ENCODE measurements around the gene LUZP2.

Gene LUZP2

DNA sequence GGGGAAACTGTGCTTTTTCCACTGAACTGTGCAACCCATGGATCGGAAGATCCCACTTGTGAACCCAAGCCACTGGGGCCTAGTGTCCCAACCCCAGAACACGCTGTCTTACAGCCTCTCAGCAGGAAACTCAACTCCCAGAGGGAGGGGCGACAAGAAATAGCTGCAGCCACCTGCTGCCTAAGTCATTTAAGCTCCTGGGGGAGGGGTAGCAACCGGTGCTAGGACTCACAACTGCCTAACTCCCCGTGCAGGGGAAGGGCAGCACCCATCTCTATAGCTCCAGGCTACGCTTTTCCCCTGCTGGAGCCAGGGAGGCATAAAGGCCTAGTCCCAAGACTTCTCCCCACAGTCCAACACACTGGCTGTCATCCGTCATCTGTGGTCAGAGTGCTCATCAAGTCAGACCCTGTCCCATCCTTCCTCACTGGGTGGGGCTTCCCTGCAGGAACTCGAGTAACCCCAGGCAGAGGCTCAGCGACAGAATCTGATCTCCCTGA is 363.0 kb downstream of the LUZP2 start:
- ChIA-PET POLR2A (ENCODE audit: low non-redundant PET) (no interaction called here), CTCF (no interaction called here)
- DNase-seq (ENCODE audit: low spot score), result no peak
- TF ChIP-seq, protein P1, sequence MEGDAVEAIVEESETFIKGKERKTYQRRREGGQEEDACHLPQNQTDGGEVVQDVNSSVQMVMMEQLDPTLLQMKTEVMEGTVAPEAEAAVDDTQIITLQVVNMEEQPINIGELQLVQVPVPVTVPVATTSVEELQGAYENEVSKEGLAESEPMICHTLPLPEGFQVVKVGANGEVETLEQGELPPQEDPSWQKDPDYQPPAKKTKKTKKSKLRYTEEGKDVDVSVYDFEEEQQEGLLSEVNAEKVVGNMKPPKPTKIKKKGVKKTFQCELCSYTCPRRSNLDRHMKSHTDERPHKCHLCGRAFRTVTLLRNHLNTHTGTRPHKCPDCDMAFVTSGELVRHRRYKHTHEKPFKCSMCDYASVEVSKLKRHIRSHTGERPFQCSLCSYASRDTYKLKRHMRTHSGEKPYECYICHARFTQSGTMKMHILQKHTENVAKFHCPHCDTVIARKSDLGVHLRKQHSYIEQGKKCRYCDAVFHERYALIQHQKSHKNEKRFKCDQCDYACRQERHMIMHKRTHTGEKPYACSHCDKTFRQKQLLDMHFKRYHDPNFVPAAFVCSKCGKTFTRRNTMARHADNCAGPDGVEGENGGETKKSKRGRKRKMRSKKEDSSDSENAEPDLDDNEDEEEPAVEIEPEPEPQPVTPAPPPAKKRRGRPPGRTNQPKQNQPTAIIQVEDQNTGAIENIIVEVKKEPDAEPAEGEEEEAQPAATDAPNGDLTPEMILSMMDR (conservative IDR thresholded peaks at IDR 0.05; ENCODE audit: low read depth), result no peak
- H3K27ac ChIP-seq, result no peak overlapping the region

DNA sequence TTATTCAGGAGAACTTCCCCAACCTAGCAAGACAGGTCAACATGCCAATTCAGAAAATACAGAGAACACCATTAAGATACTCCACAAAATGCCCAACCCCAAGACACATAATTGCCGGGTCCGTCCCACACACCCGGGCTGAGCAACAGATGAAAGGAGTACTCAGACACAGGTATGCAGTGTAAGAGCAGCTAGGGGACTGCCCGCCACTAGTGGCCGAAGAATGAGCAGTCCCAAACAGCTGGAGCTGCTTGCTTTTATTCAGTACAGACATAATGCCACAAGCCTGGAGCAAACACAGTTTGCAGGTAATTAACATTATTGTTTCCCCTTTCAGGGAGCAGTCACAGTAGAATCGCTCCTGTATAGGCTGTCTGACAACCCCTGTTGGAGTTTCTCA is 364.6 kb downstream of the LUZP2 start:
- H3K27ac ChIP-seq, result no peak overlapping the region
- ChIA-PET CTCF (no interaction called here), POLR2A (ENCODE audit: low non-redundant PET) (no interaction called here)
- TF ChIP-seq, protein P1 (conservative IDR thresholded peaks at IDR 0.05; ENCODE audit: low read depth), result no peak
- DNase-seq (ENCODE audit: low spot score), result no peak

DNA sequence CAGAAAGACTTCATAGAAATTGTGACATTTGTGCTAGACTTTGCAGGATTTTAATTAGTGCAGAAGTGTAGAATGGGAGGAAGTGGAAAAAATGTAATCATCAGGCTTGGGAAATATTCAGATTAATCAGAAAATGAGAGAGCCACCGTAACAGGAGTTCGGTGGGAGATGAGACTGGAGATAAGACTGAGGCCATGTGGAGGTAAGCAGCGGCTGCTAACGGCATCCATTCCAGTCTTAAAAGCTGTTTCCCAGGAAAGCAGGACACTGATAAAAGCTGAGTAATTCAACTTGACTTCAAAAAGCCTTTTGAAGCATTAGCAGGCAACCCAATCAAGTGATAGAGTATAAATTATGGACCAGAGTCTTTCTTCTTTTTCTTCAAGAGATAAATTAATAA is 369.9 kb downstream of the LUZP2 start:
- CTCF ChIA-PET, result no interaction called here
- H3K27ac ChIP-seq, result no peak overlapping the region
- POLR2A ChIA-PET (ENCODE audit: low non-redundant PET), result no interaction called here
- TF ChIP-seq, protein P1 (conservative IDR thresholded peaks at IDR 0.05; ENCODE audit: low read depth), result no peak
- no peak for DNase-seq (ENCODE audit: low spot score)

DNA sequence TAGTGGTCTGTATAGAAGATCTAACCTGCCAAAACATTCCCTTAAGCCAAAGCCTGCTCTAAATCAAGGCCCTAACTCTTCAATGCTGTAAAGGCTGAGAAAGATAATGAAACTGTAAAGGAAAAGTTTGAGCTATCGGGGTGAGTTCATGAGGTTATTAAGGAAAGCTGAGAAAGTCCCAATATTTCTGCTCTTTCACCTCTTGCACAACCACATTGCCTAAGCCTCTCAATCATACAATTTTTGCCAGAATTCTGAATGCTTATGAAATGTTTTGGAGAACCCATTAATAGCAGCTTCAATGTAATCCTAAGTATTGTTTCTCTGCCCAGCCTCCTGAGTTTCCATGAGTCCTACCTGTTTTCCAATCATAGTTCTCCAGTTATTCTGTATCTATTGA is 373.2 kb downstream of the LUZP2 start:
- H3K27ac ChIP-seq, result no peak overlapping the region
- ChIA-PET POLR2A (ENCODE audit: low non-redundant PET) (no interaction called here), CTCF (no interaction called here)
- TF ChIP-seq, protein P1 (conservative IDR thresholded peaks at IDR 0.05; ENCODE audit: low read depth), result no peak
- no peak for DNase-seq (ENCODE audit: low spot score)

DNA sequence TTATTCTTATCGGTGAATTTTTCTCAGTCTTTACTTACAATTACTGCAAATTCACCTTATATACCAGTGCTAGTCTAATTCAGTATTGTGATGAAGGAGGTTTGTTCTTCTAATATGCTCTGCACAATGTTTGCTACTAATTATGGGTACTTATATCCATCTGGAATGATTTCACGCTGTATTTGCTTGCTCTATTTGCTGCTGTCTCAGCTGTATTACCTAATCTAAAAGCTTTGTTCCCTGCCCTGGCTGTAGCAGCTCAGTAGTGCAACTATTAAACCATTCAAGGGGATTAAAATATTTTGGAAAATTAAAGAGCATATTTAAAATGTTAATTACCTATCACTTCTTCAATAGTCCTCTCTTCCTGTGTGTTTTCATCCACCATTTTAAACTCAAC is 375.3 kb downstream of the LUZP2 start:
- ChIA-PET CTCF (no interaction called here), POLR2A (ENCODE audit: low non-redundant PET) (no interaction called here)
- no peak for DNase-seq (ENCODE audit: low spot score)
- TF ChIP-seq, protein P1 (conservative IDR thresholded peaks at IDR 0.05; ENCODE audit: low read depth), result no peak
- no peak overlapping the region for H3K27ac ChIP-seq

DNA sequence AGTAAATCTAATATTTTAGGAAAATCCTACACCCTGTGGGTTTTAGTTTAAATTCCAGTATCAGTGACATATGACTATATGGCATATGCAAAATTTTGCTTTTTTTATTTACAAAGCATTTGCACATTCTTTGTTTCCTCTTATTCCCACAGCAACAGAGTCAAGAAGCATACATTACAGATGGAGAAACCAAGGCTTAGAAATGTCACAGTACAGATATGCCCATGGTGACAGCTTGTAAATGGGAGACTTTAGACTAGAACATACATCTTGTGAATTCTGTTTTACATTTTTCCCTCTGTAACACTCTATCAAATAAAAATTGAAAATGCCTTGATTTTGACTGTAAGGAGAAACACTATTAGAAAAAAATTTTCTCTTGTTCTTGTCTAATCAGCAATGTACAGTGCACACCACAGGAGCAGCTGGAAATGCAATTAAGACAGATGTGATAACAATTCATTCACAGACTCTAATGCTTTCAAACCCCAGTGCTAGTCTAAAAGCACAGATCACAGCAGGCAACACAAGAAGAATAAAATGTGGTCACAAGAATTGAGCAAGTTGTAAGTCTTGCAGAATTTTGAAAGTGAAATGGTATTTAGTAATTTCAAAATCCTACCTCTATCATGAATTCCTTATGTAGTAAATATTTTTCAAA is 375.9 kb downstream of the LUZP2 start:
- ChIA-PET CTCF (no interaction called here), POLR2A (ENCODE audit: low non-redundant PET) (no interaction called here)
- H3K27ac ChIP-seq, result no peak overlapping the region
- TF ChIP-seq, protein P1 (conservative IDR thresholded peaks at IDR 0.05; ENCODE audit: low read depth), result no peak
- DNase-seq (ENCODE audit: low spot score), result no peak

Data from RWPE1 (cell line).